Activated CD8-positive, alpha-beta memory T cell treated with anti-CD3 and anti-CD28 coated beads, Interleukin-2, amount 50 U/mL, for 24 hours (primary cell): ENCODE data around the gene PCNT.
"Not testable (repeated sequence)": the region's sequence is repeated elsewhere in the genome, so short reads cannot be mapped to it uniquely, and the experiment has no call there.

Experiments
- DNase-seq: peaks from one replicate; pipeline ENCODE4 v3.0.0-alpha.2; 2020; ENCODE audit errors: extremely low read depth

Gene PCNT

GRCh38 chr21:46448108-46448507 lies 124.2 kb downstream of the PCNT start:
- no peak for DNase-seq

GRCh38 chr21:46448855-46449254 lies 124.9 kb downstream of the PCNT start:
- not testable (repeated sequence) for DNase-seq

- DNase-seq: no peak
Observed at GRCh38 chr21:46452710-46453109, 128.8 kb downstream of the PCNT start.

GRCh38 chr21:46454142-46454541 lies 130.2 kb downstream of the PCNT start:
- DNase-seq: no peak

GRCh38 chr21:46454634-46455390 lies 130.9 kb downstream of the PCNT start:
- no peak for DNase-seq

GRCh38 chr21:46455575-46456385 lies 131.8 kb downstream of the PCNT start:
- no peak for DNase-seq

- no peak for DNase-seq
Observed at GRCh38 chr21:46456750-46457149, 132.8 kb downstream of the PCNT start.

GRCh38 chr21:46457801-46458314 lies 133.9 kb downstream of the PCNT start:
- DNase-seq: no peak

- DNase-seq: peak; percentile 75
Observed at GRCh38 chr21:46458315-46459023, 134.5 kb downstream of the PCNT start, which contains the start of gene DIP2A. Gene DIP2A, plus strand, starts transcription at chr21:46458891. Its CDS starts 241 bp downstream, at chr21:46459132.

GRCh38 chr21:46459024-46459355 lies 135.0 kb downstream of the PCNT start:
- DNase-seq: no peak

GRCh38 chr21:46459356-46460112 lies 135.6 kb downstream of the PCNT start:
- no peak for DNase-seq

- DNase-seq: no peak
Observed at GRCh38 chr21:46461909-46462308, 138.0 kb downstream of the PCNT start.

- DNase-seq: not testable (repeated sequence)
Observed at GRCh38 chr21:46465153-46465552, 141.2 kb downstream of the PCNT start.

GRCh38 chr21:46465651-46466050 lies 141.7 kb downstream of the PCNT start:
- DNase-seq: no peak

- no peak for DNase-seq
Observed at GRCh38 chr21:46468108-46468774, 144.3 kb downstream of the PCNT start.

- DNase-seq: no peak
Observed at GRCh38 chr21:46469275-46469674, 145.3 kb downstream of the PCNT start.

- DNase-seq: no peak
Observed at GRCh38 chr21:46471514-46471913, 147.6 kb downstream of the PCNT start.

GRCh38 chr21:46472246-46472645 lies 148.3 kb downstream of the PCNT start:
- no peak for DNase-seq

- DNase-seq: no peak
Observed at GRCh38 chr21:46474382-46474781, 150.4 kb downstream of the PCNT start.

GRCh38 chr21:46475296-46475695 lies 151.3 kb downstream of the PCNT start:
- no peak for DNase-seq

GRCh38 chr21:46477765-46478164 lies 153.8 kb downstream of the PCNT start:
- DNase-seq: no peak
